DOHH2 (cell line): ENCODE results near the gene SOD3.

ENCODE experiments used
- CTCF ChIP-seq: fragments of 200-600 bp; sonication (generic); IDR thresholded peaks from one replicate; pipeline ENCODE4 v1.5.1; 2014; ENCODE audit warnings: antibody characterized with exemption, mild to moderate bottlenecking, low read depth, low read length; ENCODE audit not compliant: poor library complexity, severe bottlenecking
- EZH2phosphoT487 ChIP-seq: fragments of 200-600 bp; sonication (generic); IDR thresholded peaks from 2 replicates; pipeline ENCODE4 v1.6.1; 2017; ENCODE audit warnings: borderline replicate concordance, mild to moderate bottlenecking, antibody characterized with exemption, low read length, moderate library complexity, mixed read lengths

GRCh38 chr4:24770667-24771066 is 24.7 kb upstream of the SOD3 start:
- no peak for TF ChIP-seq CTCF
- TF ChIP-seq EZH2phosphoT487, result no peak
